Nucleus accumbens (tissue), 56 donors: Measurements from ENCODE around the gene MYADML2.
A peak's percentile ranks its signal among the peaks of the same experiment; 100 is the strongest.
"Not testable (repeated sequence)": the region's sequence is repeated elsewhere in the genome, so short reads cannot be mapped to it uniquely, and the experiment has no call there.

ENCODE experiments used
- DNase-seq, 56 donors: peaks; one replicate each; lab custom pipeline; 2025; lab: John Stamatoyannopoulos, UW

The MYADML2 gene, protein sequence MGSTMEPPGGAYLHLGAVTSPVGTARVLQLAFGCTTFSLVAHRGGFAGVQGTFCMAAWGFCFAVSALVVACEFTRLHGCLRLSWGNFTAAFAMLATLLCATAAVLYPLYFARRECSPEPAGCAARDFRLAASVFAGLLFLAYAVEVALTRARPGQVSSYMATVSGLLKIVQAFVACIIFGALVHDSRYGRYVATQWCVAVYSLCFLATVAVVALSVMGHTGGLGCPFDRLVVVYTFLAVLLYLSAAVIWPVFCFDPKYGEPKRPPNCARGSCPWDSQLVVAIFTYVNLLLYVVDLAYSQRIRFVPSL

DNA sequence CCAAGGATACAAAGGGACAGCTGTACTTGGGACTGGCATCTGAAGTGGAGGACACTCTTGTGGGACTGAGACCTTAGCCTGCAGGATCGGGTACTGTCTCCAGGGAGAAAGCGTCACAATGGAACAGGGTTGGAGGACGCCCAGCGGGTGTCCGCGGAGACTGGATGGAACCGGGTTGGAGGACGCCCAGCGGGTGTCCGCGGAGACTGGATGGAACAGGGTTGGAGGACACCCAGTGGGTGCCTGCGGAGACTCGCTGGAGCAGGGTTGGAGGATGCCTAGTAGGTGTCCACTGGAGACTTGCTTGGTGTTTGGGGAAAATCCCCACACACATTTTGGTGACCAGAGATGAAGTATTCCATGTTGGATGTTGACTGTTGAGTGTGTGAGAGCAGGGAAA is at the start of gene MYADML2:
Gene MYADML2, minus strand, starts transcription at position 45 of the 400 bp plus-strand sequence. CDS start 5,492 bp downstream, outside the sequence.
- no peak for DNase-seq

DNA sequence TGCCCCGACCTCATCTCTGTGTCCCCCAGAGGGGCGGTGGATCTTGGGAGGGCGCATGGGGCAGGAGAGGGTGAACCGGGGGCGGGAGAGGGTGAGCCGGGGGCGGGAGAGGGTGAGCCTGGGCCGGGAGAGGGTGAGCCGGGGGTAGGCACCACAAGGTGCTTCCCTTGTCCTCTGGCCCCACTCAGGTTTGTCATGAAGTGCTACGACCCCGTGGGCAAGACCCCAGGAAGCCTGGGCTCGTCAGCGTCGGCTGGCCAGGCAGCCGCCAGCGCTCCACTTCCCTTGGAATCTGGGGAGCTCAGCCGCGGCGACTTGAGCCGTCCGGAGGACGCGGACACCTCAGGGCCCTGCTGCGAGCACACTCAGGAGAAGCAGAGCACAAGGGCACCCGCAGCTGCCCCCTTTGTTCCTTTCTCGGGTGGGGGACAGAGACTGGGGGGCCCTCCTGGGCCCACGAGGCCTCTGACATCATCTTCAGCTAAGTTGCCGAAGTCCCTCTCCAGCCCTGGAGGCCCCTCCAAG is 49.3 kb upstream of the MYADML2 start:
- no peak for DNase-seq

DNA sequence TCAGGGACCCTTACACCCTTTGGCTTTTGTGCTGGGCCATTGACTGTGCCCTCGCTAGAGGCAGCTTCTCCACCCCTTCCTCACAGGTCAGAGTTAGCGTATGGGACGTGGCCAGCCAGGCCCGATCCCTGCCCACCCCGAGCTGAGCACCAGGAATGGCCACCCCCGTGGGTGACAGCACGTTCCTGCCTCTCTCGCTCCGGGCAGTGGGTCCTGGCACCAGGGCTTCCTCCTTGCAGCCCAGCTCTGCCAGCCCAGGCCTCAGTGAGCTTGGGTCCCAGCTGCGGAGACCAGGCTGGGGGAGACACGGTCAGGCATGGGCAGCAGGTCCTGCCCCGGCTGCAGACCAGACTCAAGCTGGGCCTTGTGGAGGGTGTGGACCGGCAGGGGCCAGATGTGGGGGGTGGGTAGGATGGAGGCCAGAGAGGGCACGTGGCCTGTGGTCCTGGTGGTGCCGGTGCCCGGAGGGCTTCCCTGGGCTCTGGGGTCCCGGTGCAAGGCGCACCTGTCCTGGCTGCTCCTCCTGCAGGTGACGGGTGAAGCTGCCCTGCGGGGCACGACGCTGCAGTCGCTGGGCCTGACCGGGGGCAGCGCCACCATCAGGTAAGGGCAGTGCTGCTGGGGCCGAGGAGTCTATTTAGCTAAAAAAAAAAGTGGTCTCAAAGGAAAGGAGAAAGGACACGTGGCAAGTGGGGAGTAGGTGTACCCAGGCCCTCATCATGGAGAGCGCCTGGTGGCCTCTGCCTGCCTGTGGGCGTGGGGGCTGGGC is 48.6 kb upstream of the MYADML2 start:
- DNase-seq: no peak

DNA sequence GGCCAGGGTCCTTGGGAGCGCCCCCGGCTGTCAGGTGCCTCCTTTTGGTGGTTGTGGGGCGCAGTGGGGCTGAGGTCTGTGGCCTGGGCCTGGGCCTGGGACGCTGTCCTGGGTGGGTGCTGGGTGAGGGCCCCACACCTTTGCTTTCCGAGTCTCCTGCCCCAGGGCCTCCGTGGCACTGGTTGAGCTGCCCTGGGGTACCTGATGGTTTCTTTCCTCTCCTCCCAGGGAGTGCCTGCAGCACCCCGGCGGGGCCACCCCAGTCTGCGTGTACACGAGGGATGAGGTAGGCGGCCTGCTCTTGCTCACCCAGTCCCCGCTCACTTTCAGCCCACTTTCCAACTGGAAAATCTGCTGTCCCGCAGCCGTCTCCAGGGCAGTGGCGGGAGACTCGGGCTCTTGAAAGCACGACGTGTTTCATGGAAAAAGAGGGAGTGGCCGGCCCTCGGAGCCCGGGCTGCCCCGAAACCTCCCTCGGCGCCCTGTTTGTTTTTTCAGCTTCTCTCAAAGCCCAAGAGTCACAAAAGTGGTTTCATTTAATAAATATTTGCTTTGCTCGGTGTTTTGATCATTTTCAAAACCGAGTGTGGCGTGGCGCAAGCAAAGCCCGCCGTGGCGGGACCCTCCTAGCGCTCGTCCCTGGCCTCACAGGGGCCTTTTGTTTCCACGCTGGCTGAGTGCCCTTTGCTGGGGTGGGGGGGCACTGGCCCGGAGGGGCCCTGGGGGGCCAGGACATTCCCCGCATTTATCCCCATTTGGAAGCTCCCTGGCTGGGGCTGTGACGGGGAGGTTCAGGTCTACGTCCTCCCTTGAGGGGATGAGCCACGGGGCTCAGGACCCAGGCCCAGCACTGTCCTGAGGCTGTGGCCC is 47.8 kb upstream of the MYADML2 start:
- DNase-seq: peak in 2 of 56 donors; percentile 7 to 16

DNA sequence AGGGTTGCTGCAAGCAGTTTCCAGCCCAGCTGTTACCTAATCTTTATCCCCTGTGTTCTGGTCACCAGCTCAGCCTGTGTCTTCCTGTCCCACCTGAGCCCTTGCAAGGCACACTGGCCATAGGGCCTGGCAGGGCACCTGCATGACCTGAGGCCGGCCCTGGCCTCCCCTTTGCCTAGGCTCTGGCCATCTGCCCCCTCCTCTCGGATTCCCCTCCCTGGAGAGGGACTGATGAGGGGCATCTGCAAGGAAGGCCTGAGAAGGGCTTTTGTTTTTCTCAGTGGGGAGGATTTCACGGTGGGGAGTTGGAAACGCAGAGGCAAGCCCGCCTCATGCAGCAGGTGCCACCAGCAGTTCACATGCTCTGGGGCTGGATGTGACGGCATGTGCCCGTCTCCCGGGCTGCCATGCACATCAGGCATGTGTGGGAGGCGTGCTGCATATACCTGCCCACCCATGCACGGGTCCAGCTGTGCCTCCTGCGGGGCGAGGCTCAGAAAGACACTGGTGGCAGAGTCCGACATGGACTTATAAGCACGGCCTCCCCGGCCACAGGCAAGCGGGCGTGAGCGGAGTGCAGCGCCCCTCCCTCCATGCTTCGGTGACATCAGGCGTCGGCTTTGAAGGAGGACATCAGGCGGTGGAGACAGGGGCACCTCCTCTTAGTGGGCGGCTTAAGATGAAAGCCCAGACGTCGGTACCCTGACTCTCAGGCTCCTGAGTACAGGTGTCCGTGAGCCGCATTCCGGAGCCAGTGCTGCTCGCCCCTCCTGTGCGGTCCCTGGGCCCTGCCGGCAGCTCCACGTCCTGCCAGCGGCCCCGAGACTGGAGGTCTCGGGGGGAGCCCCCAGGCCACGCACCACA is 46.9 kb upstream of the MYADML2 start:
- no peak for DNase-seq

DNA sequence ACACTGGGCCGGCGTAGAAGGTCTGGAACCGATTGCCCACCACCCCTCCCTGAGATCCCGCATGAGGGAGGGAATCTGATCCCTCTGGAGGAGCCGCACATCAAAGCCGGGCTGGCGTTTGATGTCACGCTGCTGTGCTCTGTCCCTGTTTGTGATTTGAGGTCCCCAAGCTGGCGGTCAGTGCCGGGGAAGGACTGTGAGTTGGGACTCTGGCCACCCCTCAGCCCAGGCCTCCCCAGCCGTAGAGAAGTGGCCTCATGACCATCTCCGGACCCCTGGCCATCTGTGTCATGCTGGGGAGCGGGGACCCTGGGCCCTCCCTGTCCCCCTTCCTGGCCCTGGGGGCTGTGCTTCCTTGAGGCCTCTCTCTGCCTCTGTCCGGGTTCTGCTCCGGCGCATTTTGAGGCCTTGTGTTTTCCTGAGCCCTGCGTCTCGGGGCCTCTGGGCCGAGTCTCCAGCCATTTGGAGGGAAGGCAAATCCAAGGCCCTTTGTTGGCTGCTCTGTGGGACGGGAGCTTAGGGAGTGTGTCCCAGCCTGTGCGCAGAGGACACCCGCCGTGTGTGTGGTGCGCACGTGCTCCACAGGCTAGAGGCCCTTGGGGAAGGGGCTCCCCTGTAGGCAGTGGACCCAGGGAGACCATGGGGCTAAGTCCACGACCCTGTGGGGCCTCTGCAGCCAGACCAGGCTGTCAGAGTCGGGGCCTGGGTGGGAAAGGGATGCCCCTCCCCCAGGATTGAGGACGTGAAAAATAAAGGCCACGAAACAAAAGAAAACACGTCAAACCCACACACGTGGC is 45.5 kb upstream of the MYADML2 start:
- no peak for DNase-seq

DNA sequence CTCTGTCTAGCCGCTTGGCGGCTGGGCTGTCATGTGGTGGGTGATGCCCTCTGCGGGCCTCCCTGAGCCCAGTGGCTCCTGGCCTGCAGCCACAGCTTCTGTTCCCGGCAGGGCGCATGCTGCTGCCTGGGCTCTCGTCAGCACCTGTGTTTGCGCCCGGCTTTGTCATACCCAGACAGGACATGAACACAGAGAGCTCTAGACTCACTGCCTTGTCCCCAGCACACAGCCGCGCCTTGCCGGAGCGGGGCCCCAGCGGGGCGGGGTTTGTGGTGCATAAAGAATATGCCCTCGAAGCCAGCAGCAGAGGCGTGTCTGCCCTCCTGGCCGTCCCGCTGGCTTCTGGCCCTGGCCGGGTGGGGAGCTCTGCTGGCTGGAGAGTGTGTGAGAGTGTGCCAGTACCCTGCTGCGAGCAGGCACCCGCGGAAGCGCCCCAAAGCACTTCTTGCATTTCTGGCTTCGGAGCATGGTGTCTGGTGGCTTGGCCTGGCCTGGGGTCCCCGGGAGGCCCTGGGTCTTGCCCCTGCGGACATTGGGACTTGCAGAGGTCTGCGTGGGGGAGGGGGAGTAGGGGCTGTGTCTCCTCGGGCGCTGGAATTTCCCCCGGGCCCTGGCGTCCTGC is 44.8 kb upstream of the MYADML2 start:
- peak in 48 of 56 donors; percentile 8 to 87 (median 48) for DNase-seq

DNA sequence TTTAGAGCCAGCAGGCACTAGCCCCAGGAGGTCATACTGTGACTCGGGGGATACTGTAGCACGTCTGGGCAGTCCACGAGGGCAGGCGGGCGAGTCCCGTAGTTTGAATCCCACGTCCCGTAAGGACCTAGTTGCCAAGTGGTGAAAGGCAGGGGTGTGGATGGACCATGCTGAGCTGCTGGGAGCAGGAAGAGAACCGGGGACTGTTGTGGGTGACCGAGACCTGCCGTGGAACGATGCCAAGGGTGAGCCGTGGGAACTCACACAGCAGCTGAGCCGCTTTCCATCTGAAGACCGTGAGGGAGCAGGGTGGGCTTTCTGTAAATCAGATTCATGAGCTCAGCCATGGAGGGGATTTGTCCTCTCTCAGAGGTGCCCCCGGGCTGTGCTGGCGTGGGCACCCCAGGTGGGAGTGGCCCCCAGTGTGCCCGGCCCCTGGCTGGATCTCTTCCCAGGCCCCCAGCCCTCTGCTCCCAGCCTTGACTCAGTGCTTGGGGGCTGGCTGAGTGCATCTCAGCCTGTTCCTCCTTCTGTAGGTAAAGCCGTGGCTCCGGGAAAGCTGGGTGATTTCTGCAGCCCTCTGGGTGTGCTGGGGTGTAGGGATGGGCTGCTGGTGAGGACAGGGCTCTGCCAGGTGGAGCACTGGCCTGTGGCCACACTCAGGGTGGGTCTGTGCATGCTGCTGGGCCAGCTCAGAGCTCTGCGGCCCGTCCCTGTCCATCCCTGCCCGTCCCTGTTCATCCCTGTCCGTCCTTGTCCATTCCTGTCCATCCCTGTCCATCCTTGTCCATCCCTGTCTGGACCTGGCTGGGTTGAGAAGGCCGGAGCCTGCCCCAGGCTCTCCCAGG is 44.0 kb upstream of the MYADML2 start:
- DNase-seq: no peak

DNA sequence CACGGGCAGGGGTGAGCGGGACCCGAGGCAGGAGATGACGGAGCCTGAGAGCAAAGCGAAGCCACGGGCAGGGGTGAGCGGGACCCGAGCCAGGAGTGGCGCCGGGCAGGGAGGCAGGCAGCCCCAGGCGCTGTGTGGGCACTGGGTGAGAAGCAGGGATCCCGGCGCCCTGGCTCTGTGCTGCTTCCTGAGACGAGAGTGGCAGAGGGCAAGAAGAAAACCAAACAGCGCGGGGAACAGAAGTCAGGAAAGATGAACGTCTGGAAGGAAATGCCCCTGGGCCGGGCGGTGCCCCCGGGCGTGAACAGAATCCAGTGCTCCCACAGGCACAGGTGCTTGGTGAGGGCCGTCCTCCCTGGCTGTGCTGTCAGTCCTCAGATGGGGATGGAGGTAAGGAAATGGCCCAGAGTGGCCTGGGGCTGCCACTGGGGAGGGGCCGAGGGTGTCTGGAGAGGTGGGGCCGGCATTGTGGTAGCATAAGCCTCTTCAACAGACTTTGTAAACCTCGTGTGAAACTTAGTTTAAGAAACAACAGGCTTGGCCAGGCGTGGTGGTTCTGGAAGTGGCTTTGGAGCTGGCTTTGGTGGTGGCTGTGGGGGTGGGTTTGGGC is 40.2 kb upstream of the MYADML2 start:
- DNase-seq: no peak

DNA sequence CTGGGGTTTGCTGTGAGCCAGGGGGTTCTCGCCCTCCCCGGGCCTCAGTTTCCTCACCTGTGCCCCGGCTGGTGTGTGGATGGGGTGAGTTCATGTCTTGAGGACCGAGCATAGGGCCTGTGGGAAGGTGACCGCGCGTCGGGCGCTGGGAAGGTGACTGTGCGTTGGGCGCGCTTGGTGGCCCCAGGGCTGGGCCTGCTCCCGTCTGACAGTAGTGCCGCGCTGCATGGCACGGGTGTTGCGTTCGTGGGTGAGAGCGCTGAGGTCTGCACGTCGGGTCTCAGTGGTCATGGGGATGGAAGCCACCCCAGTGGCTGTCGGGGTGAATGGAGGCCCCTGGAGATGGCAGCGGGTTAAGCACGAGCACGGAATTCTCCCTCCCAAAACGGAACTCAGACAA is 39.6 kb upstream of the MYADML2 start:
- no peak for DNase-seq

DNA sequence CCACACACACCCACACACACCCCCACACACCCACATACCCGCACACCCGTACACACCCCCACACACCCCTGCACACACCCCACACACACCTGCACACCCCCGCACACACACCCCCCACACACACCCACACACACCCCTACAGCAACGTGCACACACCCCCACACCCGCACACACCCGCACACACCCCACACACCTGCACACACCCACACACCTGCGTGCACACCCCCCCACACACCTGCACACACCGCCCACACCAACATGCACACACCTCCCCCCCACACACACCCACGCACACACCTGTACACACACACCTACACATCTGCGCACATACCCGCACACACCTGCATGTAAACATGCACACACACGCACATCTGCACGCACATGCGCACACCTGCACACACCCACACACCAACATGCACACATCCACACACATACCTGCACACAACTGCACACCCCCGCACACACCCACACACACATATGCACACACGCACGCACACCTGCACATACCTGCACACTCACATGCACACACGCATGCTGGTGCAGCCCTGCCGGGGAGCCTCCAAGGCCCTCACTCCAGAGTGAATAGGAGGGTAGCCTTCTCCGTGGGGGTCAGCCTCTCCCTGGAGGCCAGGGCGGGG is 37.9 kb upstream of the MYADML2 start:
- no peak for DNase-seq

DNA sequence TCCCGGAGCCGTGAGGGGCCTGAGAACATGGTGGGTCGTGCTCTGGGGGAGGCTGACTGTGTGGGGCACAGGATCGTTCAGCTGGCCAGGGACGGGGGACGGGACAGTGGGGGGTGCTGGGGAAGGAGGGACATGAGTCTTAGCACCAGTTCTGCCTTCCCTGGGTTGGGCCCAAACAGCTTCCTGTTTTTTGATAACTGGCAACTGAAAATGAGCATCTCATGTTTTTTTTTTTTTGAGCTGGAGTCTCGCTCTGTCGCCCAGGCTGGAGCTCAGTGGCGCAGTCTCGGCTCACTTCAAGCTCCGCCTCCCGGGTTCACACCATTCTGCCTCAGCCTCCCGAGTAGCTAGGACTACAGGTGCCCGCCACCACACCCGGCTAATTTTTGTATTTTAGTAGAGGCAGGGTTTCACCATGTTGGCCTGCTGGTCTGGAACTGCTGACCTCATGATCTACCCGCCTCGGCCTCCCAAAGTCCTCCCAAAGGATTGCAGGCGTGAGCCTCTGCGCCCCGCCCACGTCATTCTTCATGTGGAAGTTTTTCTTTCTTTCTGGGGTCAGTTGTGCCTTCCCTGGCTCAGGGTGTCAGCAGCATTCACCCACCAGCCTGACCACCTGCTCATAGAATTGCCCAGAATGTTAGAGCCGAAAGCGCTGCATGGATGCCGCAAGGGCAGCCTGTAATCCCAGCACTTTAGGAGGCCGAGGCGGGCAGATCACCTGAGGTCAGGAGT is 36.8 kb upstream of the MYADML2 start:
- DNase-seq: no peak

DNA sequence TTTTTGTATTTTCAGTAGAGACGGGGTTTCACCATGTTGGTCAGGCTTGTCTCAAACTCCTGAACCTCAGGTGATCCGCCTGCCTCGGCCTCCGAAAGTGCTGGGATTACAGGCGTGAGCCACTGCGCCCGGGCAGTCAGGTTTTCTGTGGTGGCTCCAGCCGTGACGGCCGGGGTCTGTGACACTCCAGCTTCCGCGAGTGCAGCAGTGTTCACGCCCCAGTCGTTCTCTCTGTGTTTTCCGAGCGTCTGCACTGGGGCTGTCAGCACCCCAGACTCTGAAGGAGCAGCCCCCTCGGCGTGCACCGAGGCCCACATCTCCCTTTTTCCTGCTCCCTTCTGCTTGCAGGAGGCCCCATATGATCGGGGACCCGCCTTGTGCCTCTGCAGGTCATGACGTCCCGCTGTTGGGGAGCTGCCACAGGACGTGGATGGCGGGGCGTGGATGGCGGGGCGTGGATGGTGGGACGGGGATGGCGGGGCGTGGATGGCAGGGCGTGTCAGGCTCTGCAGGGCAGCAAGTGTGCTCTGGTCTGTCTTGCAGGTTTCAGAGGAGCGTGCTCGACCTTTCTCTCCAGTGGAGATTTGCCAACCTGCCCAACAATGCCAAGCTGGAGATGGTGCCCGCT is 36.1 kb upstream of the MYADML2 start:
- DNase-seq: no peak

DNA sequence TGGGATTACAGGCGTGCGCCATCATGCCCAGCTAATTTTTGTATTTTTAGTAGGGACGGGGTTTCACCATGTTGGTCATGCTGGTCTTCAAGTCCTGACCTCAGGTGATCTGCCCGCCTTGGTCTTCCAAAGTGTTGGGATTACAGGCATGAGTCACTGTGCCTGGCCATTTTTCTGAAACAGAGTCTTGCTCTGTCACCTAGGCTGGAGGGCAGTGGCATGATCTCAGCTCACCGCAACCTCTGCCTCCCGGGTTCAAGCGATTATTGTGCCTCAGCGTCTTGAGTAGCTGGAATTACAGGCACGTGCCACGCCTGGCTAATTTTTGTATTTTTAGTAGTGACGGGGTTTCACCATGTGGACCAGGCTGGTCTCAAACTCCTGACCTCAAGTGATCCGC is 34.5 kb upstream of the MYADML2 start:
- not testable (repeated sequence) for DNase-seq

DNA sequence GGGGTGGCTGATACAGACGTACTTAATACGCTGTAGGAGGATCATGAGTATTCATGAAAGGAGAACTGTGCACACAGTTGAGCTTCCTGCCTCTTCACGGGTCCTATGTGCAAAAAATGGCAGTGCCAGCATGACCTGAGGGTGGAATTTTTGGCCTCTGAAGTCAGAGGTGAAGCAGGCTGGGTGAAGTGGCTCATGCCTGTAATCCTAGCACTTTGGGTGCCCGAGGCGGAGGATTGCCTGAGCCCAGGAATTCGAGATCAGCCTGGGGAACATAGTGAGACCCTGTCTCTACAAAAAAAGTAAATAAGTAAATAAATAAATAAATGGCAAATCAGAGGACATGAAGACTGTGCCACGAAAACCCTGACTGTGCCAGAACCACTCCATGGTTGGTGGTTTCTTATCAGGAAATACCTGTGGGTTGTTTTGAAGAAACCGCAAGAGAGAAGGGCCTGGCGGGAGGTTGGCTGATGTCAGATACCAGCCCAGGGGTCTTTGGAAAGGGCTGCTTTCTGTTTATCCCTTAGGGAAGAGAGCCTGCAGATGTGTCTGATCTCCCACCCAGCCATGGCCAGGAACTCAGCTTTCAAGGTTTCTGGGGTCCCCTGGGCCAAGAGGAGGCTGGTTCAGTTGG is 33.8 kb upstream of the MYADML2 start:
- no peak for DNase-seq
